Stimulated activated CD4-positive, alpha-beta T cell treated with anti-CD3 and anti-CD28 coated beads, Interleukin-1b, Interleukin-23, amount 100 ng/mL, for 48 hours (primary cell): Measurements from ENCODE around the gene ITGB2.

Experiments
- DNase-seq: peaks from one replicate; pipeline ENCODE4 v3.0.0-alpha.2; 2020

Gene ITGB2

GRCh38 chr21:44862869-44863685 is 57.6 kb downstream of the ITGB2 start:
- DNase-seq = no peak

GRCh38 chr21:44858791-44859190 is 61.9 kb downstream of the ITGB2 start:
- no peak for DNase-seq

DNA sequence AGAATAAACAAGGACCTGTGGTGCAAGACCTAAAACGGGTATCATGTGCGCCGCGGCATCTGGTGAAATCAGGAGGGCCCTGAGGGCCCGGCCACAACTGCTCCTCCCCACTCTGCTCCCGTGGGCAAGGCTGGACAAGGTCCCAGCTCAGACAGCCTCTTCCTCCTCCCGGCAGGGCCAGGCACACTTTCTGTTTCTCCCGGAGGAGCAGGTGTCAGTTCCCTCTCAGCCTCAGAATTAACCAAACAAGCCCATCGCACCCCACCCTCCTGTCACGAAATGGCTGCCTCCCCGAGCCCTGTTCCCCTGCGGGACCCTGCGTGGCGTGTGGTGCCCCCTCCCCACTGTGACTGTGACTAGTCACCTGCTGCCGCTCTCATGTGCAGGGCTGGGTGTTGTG is 62.4 kb downstream of the ITGB2 start:
- DNase-seq = no peak

DNA sequence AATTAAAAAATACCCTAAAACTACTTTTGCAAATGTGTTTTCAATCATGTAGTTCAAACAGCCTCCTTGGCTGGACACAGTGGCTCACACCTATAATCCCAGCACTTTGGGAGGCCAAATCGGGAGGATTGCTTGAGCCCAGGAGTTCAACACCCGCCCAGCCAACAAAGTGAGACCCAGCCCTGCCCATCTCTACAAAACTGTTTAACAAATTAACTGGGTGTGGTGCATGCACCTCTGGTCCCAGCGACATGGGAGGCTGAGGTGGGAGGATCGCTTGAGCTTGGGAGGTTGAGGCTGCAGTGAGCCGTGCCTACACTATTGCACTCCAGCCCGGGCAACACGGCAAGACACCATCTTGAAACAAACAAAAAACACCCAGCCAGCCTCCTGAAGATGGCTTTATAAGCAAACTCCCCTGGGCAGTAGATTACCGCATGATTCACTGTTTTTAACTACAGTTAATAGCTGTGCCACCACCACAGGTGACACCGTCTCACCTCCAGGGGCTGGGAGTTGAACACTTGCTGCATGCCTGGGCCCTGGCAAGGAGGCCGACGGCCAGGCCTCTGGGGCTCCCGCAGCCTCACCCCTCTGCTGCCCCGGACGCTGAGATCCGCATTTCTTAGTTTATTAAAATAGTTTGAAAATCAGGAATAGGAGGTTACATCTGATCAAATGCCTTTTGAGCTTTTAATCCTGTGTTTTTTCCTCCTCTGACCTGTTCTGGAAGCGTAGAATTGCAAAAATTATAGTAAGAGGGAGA is 63.4 kb downstream of the ITGB2 start:
- no peak for DNase-seq

DNA sequence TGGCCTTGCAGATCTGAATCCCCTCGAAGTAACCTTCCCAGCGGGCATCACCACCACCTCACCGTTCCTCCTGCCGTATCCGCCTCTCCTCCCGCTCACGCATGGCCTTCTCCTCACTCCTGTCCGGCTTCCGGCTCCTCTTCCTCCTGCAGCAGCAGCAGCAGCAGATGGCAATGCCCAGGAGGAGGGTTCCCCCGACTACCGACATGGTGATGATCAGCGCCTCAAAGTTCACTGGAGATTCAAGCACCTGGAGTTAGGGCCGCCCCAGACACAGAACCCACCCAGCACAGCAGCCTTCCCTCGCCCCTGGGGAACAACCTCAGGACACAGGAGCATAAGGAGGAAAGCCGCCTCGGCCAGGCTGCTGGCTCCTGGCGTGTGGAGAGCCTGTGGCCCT is 64.6 kb downstream of the ITGB2 start:
- DNase-seq = no peak

DNA sequence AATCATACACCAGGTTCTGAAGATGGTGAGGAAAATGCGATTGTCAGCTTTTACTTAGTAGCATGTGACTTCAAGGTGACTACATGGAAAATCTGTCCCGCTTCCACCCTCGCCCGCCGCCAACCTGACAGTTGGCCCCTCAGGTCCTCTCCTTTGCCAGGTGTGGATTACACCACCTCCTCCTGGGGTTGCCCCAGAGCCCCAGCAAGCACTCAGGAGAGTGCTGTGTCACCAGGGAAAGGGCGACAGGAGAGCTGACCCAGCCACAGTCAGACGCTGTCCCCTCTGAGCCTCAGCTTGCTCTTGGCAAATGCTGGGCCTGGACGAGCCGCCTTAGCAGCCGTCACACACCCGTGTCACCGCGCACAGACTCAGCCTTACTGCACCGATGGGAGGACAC is 65.1 kb downstream of the ITGB2 start:
- no peak for DNase-seq

DNA sequence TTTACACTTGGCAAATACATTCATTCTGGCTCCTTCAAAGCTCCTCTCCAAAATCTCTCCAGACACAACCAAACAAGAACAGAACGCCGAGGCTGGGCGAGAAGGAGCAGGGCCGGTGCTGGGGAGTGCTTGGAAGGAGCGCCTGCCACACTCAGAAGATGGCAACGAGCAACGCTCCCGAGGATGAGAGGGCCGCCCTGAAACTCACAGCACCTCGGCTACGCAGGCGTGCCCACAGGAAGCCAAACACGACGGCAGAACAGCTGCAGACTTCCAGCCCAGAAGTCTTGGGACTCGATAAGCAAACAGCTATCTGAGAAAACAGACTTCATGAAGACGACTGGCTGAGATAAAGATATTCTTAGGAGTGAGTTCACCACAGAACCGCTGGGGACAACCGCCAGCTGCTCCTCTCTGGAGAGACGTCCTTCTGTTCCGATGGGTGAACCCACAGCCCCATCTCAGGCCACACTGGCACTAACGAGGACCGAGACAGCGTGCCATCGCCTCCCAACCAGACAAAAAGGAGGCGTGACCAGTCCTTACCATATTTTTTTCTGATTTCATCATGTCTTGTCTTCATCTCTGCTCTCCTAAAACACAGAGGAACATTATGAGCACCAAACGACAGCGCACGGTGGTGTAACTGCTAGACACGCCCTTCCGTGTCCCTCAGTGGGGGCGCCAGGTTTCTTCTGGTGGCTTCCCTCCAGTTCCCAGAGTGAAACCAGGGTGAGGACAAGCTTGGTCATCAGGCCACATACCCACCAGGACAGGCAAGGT is 65.8 kb downstream of the ITGB2 start:
- DNase-seq = no peak

DNA sequence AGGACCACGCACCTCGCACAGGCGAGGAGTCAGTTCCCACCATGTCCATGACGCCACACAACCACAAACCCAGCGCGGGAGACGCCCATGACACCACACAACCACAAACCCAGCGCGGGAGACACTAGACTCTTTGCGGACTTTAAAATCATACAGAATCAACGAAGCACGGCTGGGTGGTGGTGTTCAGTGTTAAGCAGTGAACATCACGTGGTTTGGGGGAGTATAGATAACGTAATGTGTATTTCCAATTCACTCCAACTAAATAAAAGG is 66.4 kb downstream of the ITGB2 start:
- DNase-seq = peak; percentile 17

DNA sequence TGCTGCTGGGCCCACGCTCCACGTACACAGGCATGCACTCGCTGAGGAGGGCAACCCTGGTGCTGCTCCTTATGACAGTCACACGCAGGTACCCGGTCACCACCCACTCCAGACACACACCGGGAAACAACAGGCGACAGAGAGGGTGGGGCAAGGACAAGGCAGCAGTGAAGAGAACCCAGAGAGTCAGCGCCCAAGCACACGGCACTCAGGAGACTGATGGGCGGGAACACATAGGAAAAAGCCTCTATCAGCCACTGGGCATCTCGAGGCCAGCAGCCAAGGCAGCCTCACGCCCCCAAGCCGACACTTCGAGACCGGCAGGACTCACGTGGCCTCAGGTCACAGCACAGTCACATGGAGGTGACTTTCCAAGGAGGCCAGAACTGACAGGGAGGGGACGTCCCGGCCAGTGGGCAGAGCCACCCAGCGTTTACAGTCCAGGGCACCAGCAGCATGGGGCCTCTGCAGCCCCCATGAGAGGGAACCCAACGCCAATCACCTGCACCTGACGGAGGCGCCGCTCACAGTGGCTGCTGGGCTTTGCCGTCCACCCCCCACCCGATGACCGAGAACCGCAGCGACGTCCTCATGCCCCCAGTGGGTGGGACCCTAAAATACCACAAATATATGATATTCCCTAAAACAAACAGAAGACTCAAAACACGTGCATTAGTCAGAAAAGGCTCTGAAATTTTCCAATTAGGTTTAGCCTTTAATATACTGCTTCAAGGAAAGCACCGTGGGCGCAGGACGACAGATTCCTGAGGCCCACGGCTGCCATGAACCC is 66.9 kb downstream of the ITGB2 start:
- no peak for DNase-seq

GRCh38 chr21:44850905-44851657 is 69.6 kb downstream of the ITGB2 start:
- no peak for DNase-seq

DNA sequence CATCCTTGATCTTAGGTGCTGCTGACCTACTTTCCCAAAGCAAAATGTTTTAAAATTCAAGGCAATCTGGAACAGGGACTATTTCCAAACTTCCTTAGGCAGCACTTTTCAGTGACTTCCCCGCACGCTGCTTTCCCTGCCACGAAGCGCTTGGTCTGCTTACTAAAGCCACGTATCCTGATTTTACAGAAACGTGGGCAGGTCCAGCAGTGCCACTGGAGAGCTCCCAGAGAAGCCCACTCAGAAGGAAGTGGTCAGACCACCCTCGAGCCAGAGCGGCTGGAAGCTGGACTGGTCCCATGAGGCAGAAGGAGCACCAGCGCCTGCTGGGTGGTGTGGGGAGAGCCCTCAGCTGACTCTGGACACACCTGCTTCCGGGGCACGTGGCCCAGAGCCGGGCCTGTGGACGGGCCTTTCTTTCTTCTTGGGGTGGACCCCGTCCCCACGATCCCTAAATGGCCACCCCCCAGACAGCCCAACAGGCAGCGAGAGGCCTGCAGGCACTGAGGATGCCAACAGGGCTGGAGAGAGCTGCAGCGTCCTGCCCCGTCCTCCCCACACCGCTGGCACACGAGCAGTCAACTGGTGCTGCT is 70.4 kb downstream of the ITGB2 start:
- DNase-seq = no peak

GRCh38 chr21:44849616-44850130 is 71.0 kb downstream of the ITGB2 start:
- DNase-seq = no peak

GRCh38 chr21:44848821-44849521 is 71.7 kb downstream of the ITGB2 start:
- DNase-seq = no peak

DNA sequence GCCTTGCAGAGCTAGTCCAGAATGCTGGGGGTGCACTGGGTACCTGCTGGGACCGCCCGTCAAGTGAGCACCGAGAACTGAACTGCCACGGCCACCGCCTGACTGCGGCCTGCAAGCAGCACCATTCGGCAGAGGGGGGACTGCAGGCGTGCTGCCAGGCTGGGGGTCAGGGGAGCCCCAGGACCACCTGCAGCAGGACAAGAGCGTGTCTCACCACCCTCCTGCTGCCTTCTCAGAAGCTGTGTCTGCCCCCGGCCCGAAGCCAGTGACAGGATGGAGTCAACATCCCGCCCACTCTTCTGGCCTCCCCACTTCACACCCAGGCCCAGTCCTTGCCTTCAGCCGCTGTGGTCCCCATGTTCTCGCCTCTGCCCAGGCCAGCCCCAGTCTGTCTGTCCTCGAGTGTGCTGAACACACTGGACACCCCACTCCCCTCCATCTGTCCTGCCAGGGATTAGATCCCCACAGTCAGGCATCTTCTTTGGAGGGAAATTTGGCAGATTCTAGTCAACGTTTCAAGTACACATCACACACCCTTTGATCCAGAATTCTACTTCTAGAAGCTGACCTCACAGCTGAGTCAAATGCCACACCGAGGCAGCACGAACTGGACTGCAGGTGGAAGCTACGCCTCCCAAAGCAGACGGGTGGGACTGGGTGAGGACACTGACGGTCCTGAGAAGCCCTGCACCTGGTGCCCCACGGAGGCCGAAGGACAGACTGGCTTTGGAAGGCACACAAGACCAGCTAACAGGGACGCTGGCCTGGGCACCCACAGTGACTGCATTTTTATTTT is 73.2 kb downstream of the ITGB2 start:
- DNase-seq = no peak

DNA sequence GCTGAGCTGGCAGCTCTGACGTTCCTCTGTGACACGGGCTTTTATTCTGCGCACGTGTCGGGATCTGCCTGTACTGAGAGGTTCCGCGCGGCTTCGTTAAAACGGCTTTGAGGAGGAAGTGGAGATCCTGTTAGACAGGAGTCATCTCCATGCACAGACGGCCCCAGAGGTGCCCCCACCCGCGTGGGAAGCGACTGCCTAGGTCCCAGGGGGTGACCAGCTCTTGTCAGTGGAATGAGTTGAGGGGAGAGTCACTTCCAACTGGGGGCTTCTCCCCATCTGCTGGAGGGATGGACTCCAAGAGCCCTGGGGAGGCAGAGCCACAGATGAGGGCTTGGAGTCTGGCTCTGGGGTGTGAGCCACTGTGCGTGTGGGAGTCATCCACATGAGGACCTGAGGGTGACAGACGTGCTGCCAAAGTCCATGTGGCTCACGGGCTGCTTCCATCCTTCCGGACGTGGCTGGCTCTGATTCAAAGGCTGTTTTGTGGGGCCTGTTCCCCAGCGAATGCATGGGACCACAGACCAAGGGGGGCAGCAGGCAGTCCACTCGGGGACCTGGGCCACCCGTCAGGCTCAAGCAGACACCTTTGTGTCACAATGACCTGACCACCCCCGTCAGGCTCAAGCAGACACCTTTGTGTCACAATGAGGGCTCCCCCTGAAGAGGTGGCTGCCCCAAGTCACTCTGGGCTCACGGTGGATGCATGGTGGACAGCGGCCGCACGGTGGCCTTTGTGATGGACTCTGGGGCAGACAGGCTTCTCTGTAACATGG is 74.0 kb downstream of the ITGB2 start:
- DNase-seq = peak; percentile 52

DNA sequence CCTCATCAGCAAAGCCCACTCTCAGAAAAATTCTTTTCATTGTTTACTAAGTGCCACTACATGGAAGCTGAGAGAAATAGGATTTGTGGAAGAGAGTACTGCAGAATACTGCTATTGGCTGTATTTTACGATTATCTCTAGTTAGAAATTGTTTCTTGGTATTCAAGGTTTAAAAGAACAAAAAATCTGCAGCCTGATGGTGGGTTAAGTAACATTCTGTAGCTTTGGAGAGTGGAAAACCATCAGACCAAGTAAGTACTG is 74.5 kb downstream of the ITGB2 start:
- DNase-seq = no peak

DNA sequence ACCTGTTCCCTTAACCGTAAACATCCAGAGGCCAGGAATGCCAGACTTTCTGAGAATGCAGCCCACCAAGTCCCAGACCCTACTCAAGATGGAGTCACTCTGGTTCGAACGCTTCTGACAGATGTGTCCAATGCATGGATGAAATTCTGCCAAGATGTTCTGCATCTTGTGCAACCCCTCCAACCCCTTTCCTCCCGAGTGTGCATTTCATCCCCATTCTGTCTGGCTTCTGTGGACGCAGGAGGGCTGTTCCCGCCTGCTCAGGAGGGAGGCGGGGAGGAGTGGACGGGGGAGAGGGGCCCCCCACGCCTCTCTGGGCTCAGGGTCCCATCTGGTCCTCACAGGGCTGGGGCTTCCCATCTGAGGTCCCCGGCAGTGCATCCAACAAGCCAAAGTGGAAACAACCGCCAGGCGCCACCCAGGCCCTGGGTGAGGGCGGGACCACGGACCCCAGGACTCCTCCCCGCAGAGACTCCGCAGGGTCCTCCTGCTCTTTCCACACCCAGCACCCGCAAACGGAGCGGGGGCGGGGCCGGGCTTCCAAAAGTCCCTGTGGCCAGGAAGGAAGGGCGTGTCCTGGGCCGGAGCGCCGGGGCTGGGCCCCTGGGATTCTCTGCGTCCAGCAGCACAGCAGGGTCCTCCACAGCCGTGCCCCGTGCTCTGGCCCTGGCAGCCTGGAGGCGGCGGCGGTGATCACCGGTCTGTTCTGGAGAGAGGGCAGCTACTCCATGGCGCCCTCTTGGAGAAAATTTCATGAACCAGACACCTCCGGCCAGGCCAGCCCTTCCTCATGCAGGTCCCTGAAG is 75.1 kb downstream of the ITGB2 start:
- peak; percentile 59 for DNase-seq

- DNase-seq = no peak
Measured at GRCh38 chr21:44844256-44844655, 76.4 kb downstream of the ITGB2 start.
